LNCAP (cell line): ENCODE data around the gene CKS1B.

Experiments used
- CTCF ChIP-seq: fragments of 450-650 bp; IDR thresholded peaks from 2 replicates; pipeline ENCODE4 v1.5.1; 2017; ENCODE audit warnings: mild to moderate bottlenecking

Gene CKS1B

GRCh38 chr1:154975409-154976059 lies 1.1 kb downstream of the CKS1B start:
- no peak for TF ChIP-seq CTCF

- TF ChIP-seq CTCF = no peak
These were observed 3.9 kb downstream of the CKS1B start for GRCh38 chr1:154978360-154978759.

GRCh38 chr1:154982341-154982740 lies 7.9 kb downstream of the CKS1B start:
- TF ChIP-seq CTCF = no peak

- no peak for TF ChIP-seq CTCF
These were observed 8.6 kb downstream of the CKS1B start, which contains the start of gene FLAD1 for GRCh38 chr1:154982897-154983648. Gene FLAD1, plus strand, starts transcription at chr1:154983344. Its CDS starts 351 bp downstream, at chr1:154983695.

- TF ChIP-seq CTCF = no peak
These were observed 9.4 kb downstream of the CKS1B start for GRCh38 chr1:154983776-154984466.

GRCh38 chr1:154987326-154987725 lies 12.8 kb downstream of the CKS1B start:
- TF ChIP-seq CTCF = no peak

- TF ChIP-seq CTCF = no peak; the same call in 1 of the 2 replicates
These were observed 13.8 kb downstream of the CKS1B start for GRCh38 chr1:154988058-154988954.
